Type B pancreatic cell (in vitro differentiated cells): Measurements from ENCODE around the gene CPEB3. TPM values are rescaled to one million over a fixed set of nuclear protein-coding genes. Genes with fewer than 3 reads are reported as not detected.

Experiments
- DNase-seq: peaks from one replicate; pipeline ENCODE4 v3.0.0; 2021; ENCODE audit warnings: mixed read lengths; ENCODE audit not compliant: unreplicated experiment; ENCODE audit errors: extremely low spot score
- H3K27ac Mint-ChIP-seq: 2 replicates; pipeline ENCODE4 v1.8.0; 2021; ENCODE audit warnings: mild to moderate bottlenecking, mixed read lengths
- H3K27me3 Mint-ChIP-seq: 2 replicates; pipeline ENCODE4 v1.8.0; 2021; ENCODE audit warnings: mixed read lengths
- H3K36me3 Mint-ChIP-seq: 2 replicates; pipeline ENCODE4 v1.8.0; 2021; ENCODE audit warnings: mixed read lengths
- H3K4me1 Mint-ChIP-seq: one replicate; pipeline ENCODE4 v1.8.0; 2021; ENCODE audit warnings: mixed read lengths; ENCODE audit not compliant: unreplicated experiment
- H3K4me3 Mint-ChIP-seq: 2 replicates; pipeline ENCODE4 v1.8.0; 2021; ENCODE audit warnings: mild to moderate bottlenecking, mixed read lengths
- H3K9me3 Mint-ChIP-seq: 2 replicates; pipeline ENCODE4 v1.8.0; 2021; ENCODE audit warnings: mixed read lengths
- total RNA-seq: library from RNA; stranded (reverse); gene quantifications from 2 replicates; pipeline ENCODE4 v1.2.1, GENCODE V29; 2021; ENCODE audit warnings: low replicate concordance
- TF ChIP-seq, protein P1 (sequence below): fragments of 200-600 bp; sonication (generic); conservative IDR thresholded peaks from 2 replicates; pipeline ENCODE4 v1.5.0; 2021; ENCODE audit warnings: antibody characterized with exemption, mild to moderate bottlenecking

The CPEB3 gene
- total RNA-seq, 1 donor from 2014 or later, result 2.3 TPM

DNA sequence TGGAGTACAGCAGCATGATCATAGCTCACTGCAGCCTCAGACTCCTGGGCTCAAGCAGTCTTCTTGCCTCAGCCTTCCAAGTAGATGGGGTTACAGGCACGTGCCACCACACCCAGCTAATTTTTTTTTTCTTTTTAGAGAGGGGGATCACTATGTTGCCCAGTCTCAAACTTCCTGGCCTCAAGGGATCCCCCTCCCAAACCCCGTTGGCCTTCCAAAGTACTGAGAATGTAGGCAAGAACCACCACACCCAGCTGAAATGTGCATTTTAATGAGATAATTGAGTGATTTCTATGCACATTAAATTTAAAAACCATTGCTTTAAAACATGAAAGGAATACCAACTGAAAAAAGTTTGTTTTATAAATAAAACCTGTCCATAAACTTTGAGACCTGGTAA lies 25.7 kb upstream of the CPEB3 start:
- no peak overlapping the region for H3K27ac Mint-ChIP-seq
- no peaks in the 10 kb centered on the region for H3K4me1 Mint-ChIP-seq
- TF ChIP-seq, protein P1, sequence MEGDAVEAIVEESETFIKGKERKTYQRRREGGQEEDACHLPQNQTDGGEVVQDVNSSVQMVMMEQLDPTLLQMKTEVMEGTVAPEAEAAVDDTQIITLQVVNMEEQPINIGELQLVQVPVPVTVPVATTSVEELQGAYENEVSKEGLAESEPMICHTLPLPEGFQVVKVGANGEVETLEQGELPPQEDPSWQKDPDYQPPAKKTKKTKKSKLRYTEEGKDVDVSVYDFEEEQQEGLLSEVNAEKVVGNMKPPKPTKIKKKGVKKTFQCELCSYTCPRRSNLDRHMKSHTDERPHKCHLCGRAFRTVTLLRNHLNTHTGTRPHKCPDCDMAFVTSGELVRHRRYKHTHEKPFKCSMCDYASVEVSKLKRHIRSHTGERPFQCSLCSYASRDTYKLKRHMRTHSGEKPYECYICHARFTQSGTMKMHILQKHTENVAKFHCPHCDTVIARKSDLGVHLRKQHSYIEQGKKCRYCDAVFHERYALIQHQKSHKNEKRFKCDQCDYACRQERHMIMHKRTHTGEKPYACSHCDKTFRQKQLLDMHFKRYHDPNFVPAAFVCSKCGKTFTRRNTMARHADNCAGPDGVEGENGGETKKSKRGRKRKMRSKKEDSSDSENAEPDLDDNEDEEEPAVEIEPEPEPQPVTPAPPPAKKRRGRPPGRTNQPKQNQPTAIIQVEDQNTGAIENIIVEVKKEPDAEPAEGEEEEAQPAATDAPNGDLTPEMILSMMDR, result no peak
- peaks cover 28% of the 10 kb centered on the region for H3K36me3 Mint-ChIP-seq
- H3K4me3 Mint-ChIP-seq, result no peak overlapping the region
- no peaks in the 10 kb centered on the region for H3K27me3 Mint-ChIP-seq
- no peaks in the 10 kb centered on the region for H3K9me3 Mint-ChIP-seq
- no peak for DNase-seq

DNA sequence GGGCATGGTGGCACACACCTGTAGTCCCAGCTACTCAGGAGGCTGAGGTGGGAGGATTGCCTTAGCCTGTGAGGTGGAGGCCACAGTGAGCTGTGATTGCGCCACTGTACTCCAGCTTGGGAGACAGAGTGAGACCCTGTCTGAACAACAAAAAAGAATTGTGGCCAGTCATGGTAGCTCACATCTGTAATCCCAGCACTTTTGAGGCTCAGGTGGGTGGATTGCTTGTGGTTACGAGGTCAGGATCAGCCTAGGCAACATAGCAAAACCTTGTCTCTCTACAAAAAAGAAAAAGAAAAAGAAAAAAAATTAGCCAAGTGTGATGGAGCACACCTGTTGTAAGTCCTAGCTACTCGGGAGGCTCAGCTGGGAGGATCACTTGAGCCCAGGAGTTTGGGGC lies 22.9 kb upstream of the CPEB3 start:
- Mint-ChIP-seq H3K27ac (no peak overlapping the region), H3K27me3 (no peaks in the 10 kb centered on the region), H3K4me3 (no peak overlapping the region), H3K9me3 (no peaks in the 10 kb centered on the region), H3K4me1 (no peaks in the 10 kb centered on the region), H3K36me3 (peaks cover 32% of the 10 kb centered on the region)
- no peak for DNase-seq
- TF ChIP-seq, protein P1, result no peak

DNA sequence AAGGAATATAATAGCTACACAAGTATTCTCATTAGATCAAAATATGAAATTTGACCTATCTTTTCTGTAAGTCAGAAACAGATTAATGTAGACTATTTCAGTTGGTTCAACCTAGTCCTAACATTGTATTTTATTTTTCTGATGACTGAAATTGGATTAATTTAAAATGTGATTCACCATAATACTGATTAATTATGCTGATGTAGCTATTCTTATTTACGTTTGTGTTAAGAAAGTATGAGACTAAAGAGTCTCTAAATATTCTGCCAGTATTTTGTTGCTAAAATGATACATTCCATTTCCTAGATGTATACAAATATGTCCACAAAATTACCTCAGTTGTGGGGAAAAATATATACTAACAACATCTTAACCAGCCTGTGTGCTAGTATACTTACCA lies 18.4 kb upstream of the CPEB3 start:
- no peaks in the 10 kb centered on the region for H3K9me3 Mint-ChIP-seq
- TF ChIP-seq, protein P1, result no peak
- H3K27ac Mint-ChIP-seq, result no peak overlapping the region
- no peak for DNase-seq
- H3K36me3 Mint-ChIP-seq, result peaks cover 31% of the 10 kb centered on the region
- no peak overlapping the region for H3K4me3 Mint-ChIP-seq
- H3K27me3 Mint-ChIP-seq, result no peaks in the 10 kb centered on the region
- H3K4me1 Mint-ChIP-seq, result peaks cover 4% of the 10 kb centered on the region

DNA sequence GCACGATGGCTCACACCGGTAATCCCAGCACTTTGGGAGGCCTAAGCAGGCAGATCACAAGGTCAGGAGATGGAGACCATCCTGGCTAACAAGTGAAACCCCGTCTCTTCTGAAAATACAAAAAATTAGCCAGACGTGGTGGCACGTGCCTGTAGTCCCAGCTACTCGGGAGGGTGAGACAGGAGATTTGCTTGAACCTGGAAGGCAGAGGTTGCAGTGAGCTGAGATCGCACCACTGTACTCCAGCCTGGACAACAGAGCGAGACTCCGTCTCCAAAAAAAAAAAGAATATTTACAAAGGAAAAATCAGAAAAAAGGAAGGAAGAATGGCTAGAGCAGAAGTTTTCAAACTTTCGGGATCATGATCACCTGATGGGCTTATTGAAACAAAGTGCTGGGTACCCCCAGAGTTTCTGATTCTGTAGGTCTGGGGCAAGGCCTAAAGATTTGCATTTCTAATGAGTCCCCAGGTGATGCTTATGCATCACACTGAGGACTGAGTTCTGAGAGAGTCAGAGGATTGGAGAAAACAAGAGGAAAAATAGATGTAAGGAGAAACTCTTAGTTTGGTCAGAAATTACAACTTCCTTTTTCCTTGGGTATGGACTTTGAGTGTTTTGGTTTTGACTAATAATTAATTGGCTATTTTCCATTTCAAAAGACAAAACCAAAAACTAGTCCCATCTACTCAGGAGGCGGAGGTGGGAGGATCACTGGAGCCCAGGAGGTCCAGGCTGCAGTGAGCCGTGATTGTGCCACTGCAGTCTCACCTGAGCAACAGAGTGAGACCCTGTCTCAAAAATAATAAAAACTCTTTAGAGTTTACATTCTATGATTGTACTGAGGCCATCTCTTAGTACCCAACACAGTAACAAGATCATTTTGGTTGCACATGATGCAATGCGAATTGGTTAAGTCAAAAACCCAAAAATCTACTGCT lies 14.5 kb upstream of the CPEB3 start:
- H3K9me3 Mint-ChIP-seq, result no peaks in the 10 kb centered on the region
- H3K4me3 Mint-ChIP-seq, result no peak overlapping the region
- H3K27me3 Mint-ChIP-seq, result no peaks in the 10 kb centered on the region
- peaks cover 19% of the 10 kb centered on the region for H3K4me1 Mint-ChIP-seq
- TF ChIP-seq, protein P1, result no peak
- peaks cover 12% of the 10 kb centered on the region for H3K36me3 Mint-ChIP-seq
- no peak for DNase-seq
- no peak overlapping the region for H3K27ac Mint-ChIP-seq

DNA sequence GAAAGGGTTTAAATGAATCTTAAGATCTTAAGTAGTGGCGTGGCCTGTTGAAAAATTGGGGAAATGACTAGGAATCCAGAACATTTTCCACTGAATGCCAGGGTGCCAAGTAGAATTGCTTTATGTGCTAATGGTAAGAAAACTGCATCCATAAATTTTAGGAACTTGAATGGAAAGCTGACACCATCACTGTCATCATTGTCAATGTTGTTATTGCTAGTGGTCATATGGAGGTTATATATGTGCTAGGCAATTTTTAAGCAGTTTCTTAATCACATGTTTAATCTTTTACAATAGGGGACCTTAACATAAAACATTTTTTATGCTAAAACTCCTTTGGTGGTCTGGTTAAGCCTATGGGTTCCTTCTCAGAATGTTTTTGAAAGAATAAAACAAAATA lies 13.2 kb upstream of the CPEB3 start:
- TF ChIP-seq, protein P1, result no peak
- Mint-ChIP-seq H3K27ac (peak overlapping the region; percentile 1), H3K4me3 (no peak overlapping the region), H3K36me3 (peaks cover 13% of the 10 kb centered on the region), H3K4me1 (peaks cover 19% of the 10 kb centered on the region), H3K9me3 (no peaks in the 10 kb centered on the region), H3K27me3 (no peaks in the 10 kb centered on the region)
- DNase-seq, result no peak
